Measurements from ENCODE around the gene OGFR. TPM values are rescaled to one million over a fixed set of nuclear protein-coding genes. Genes with fewer than 3 reads are reported as not detected.
"Not testable (repeated sequence)": the region's sequence is repeated elsewhere in the genome, so short reads cannot be mapped to it uniquely, and the experiment has no call there.

The OGFR gene
- total RNA-seq, 1 experiment from 2014 or later, result 46.1 TPM

- TF ChIP-seq, protein P1, sequence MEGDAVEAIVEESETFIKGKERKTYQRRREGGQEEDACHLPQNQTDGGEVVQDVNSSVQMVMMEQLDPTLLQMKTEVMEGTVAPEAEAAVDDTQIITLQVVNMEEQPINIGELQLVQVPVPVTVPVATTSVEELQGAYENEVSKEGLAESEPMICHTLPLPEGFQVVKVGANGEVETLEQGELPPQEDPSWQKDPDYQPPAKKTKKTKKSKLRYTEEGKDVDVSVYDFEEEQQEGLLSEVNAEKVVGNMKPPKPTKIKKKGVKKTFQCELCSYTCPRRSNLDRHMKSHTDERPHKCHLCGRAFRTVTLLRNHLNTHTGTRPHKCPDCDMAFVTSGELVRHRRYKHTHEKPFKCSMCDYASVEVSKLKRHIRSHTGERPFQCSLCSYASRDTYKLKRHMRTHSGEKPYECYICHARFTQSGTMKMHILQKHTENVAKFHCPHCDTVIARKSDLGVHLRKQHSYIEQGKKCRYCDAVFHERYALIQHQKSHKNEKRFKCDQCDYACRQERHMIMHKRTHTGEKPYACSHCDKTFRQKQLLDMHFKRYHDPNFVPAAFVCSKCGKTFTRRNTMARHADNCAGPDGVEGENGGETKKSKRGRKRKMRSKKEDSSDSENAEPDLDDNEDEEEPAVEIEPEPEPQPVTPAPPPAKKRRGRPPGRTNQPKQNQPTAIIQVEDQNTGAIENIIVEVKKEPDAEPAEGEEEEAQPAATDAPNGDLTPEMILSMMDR (conservative IDR thresholded peaks at IDR 0.05; ENCODE audit: low read depth, low read length), result no peak
- no peak for TF ChIP-seq EZH2 (IDR thresholded peaks at IDR 0.05; ENCODE audit: borderline replicate concordance, low read depth, low read length, poor library complexity, severe bottlenecking)
- POLR2A ChIA-PET (ENCODE audit: low non-redundant PET), result interaction anchor here (0.6 kb wide), 1 partner anchor 58 kb away, joined by 5 read pairs; no protein-coding TSS in a partner anchor
- Histone ChIP-seq H3K9me3 (ENCODE audit: low read depth, low read length, poor library complexity, severe bottlenecking) (no peaks in the 10 kb centered on the region), H3K27me3 (replicated peaks; ENCODE audit: insufficient read depth, low read depth, low read length, poor library complexity) (no peaks in the 10 kb centered on the region), H3K27ac (ENCODE audit: low read depth, low read length, poor library complexity, severe bottlenecking) (peak overlapping the region; percentile 49), H3K36me3 (ENCODE audit: insufficient read depth, low read length, poor library complexity, severe bottlenecking) (peaks cover 19% of the 10 kb centered on the region), H3K4me3 (ENCODE audit: low read depth, low read length, poor library complexity, severe bottlenecking) (no peak overlapping the region), H3K4me1 (ENCODE audit: insufficient read depth, low read length, poor library complexity, severe bottlenecking) (peaks cover 5% of the 10 kb centered on the region)
- DNase-seq (ENCODE audit: low spot score), result no peak
- BruUV-seq (replicated peaks), result no TSS peak
- CTCF ChIA-PET, result interaction anchor here (0.7 to 1.2 kb wide), 2 partner anchors 8 to 377 kb away, joined by 4 to 6 read pairs; no protein-coding TSS in a partner anchor
- intact Hi-C loops (cut with micrococcal nuclease; ENCODE audit: unreplicated experiment), result no loop called here
Observed at GRCh38 chr20:62846166-62846890, 41.7 kb downstream of the OGFR start.

GRCh38 chr20:62848917-62849316 is 44.3 kb downstream of the OGFR start:
- H3K9me3 ChIP-seq (ENCODE audit: low read depth, low read length, poor library complexity, severe bottlenecking); H3K4me3 ChIP-seq (ENCODE audit: low read depth, low read length, poor library complexity, severe bottlenecking); DNase-seq (ENCODE audit: low spot score); intact Hi-C loops (cut with micrococcal nuclease; ENCODE audit: unreplicated experiment); H3K27me3 ChIP-seq (replicated peaks; ENCODE audit: insufficient read depth, low read depth, low read length, poor library complexity); BruUV-seq (replicated peaks); H3K4me1 ChIP-seq (ENCODE audit: insufficient read depth, low read length, poor library complexity, severe bottlenecking); H3K27ac ChIP-seq (ENCODE audit: low read depth, low read length, poor library complexity, severe bottlenecking); POLR2A ChIA-PET (ENCODE audit: low non-redundant PET): not testable (repeated sequence)
- H3K36me3 ChIP-seq (ENCODE audit: insufficient read depth, low read length, poor library complexity, severe bottlenecking), result peaks cover 36% of the 10 kb centered on the region
- CTCF ChIA-PET, result interaction anchor here (0.7 kb wide), 1 partner anchor 26 kb away, joined by 3 read pairs; no protein-coding TSS in a partner anchor

GRCh38 chr20:62849431-62849830 is 44.8 kb downstream of the OGFR start:
- POLR2A ChIA-PET (ENCODE audit: low non-redundant PET), result no interaction called here
- intact Hi-C loops (cut with micrococcal nuclease; ENCODE audit: unreplicated experiment), result no loop called here
- H3K9me3 ChIP-seq (ENCODE audit: low read depth, low read length, poor library complexity, severe bottlenecking), result no peaks in the 10 kb centered on the region

More at GRCh38 chr20:62849431-62849830, 44.8 kb downstream of the OGFR start:
- Histone ChIP-seq H3K27ac (ENCODE audit: low read depth, low read length, poor library complexity, severe bottlenecking) (no peak overlapping the region), H3K4me3 (ENCODE audit: low read depth, low read length, poor library complexity, severe bottlenecking) (no peak overlapping the region), H3K36me3 (ENCODE audit: insufficient read depth, low read length, poor library complexity, severe bottlenecking) (peaks cover 41% of the 10 kb centered on the region), H3K27me3 (replicated peaks; ENCODE audit: insufficient read depth, low read depth, low read length, poor library complexity) (no peaks in the 10 kb centered on the region), H3K4me1 (ENCODE audit: insufficient read depth, low read length, poor library complexity, severe bottlenecking) (peaks cover 5% of the 10 kb centered on the region)
- BruUV-seq (replicated peaks), result no TSS peak
- CTCF ChIA-PET, result no interaction called here
- no peak for DNase-seq (ENCODE audit: low spot score)
- TF ChIP-seq EZH2 (IDR thresholded peaks at IDR 0.05; ENCODE audit: borderline replicate concordance, low read depth, low read length, poor library complexity, severe bottlenecking), result no peak
- TF ChIP-seq, protein P1 (conservative IDR thresholded peaks at IDR 0.05; ENCODE audit: low read depth, low read length), result no peak
